ENCODE measurements around the gene PAX2.

Gene PAX2

DNA sequence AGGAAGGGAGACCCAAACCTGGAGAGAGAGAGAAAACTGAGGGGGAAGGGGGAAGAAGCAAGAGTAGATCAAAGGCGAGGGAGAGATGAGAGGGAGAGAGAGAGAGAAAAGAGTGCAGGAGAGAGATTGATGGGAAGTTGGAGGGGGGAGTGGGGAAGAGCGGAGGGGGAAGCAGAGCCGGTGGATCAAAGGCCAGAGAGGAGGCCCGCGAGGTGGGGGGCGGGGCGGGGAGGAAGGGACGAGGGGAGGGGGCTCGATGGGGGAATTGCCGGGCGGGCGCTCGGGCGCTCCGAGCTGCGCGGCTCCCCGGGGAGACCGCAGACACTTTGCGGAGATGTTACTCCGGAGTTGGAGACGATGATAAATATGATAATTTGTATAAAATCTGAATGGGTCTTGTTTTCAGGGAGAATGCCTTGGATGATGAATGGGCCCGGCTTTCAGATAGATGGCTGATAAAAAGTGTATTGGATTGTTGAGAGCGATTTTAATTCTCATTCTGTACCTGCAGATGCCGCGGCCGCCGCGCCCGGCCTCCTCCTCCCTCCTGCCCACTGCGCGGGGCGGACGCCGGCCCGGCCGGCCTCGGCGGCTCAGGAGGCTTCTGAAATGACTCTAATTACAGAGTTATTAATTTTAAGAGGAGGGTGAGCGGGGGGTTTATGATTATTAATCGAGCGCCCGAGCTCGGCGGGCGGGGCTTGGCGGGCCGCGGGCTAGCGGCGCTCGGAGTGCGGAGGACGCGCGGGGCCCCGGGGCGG, 21.4 kb upstream of the PAX2 start:
- in situ Hi-C loops (cut with HindIII; ENCODE audit: low sequenced_read_pairs): no loop called here

DNA sequence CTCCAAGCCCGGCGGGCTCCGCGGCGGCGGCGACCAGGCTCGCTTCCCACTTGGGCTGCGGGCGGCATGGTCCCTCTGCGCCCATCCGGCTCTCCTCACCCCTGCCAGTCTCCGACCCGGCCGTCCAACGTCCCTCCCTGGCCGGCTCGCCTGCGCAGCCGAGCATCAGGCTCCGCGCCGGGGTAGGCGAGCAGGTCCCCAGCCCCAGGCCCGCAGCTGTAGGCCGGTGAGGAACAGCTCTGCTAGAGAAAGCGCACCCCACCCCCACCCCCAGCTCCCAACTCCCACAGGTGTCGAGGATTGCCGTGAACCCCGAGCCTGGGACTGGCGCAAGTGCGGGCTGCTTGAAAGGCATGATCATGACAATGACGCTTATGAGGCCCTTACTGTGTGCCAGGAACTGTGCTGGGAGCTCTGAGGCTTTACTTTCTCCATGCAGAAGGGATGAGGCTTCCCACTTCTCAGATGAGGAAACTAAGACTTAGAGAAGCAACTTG, 20.8 kb upstream of the PAX2 start:
- in situ Hi-C loops (cut with HindIII; ENCODE audit: low sequenced_read_pairs): no loop called here

DNA sequence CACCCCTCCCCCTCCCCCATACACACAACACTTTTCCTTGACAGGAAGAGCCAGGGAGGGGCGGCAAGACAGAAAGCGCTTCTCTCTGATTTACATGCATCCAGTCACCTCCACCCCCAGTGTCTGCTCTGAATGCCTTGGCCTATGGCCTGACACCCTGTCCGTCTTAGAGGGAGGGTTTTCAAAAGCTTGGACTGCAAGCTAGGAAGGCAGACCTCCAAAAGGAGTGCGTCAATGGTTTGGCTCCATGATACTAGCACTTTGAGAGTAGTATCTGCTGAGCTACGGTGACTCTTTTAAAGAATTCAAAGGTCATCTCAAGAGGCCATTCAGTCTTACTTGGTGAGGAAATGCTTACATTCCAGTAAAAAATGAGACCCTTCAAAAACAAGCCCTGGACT, 20.3 kb upstream of the PAX2 start:
- in situ Hi-C loops (cut with HindIII; ENCODE audit: low sequenced_read_pairs): no loop called here

DNA sequence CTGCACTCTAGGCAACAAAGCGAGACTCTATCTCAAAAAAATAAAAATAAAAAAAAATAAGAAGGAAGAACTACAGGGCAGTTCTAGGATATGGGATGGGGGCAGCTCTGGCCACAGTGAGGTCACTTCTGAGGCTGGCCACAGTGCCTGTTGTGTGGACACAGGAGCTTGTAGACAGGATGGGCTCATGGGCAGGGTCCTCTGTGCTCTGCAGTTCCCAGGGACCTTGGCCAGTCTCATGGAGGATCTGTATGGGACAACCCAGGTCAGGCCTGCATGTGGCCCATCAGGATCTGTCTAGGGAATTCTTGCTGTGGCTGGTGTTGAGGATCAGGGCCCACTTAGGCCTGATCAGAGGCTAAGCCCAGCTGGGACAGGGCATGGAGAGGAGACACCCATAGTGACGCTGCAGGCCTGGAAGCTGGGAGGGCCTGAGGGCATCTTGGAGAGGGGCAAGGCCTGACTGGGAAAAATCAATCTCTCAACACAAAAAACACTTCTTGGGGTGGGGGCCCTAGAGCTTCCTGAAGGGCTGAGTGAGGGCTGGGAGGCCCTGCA, 19.4 kb upstream of the PAX2 start:
- in situ Hi-C loops (cut with HindIII; ENCODE audit: low sequenced_read_pairs): no loop called here

GRCh38 chr10:100727808-100728207, 17.6 kb upstream of the PAX2 start:
- in situ Hi-C loops (cut with HindIII; ENCODE audit: low sequenced_read_pairs): no loop called here

DNA sequence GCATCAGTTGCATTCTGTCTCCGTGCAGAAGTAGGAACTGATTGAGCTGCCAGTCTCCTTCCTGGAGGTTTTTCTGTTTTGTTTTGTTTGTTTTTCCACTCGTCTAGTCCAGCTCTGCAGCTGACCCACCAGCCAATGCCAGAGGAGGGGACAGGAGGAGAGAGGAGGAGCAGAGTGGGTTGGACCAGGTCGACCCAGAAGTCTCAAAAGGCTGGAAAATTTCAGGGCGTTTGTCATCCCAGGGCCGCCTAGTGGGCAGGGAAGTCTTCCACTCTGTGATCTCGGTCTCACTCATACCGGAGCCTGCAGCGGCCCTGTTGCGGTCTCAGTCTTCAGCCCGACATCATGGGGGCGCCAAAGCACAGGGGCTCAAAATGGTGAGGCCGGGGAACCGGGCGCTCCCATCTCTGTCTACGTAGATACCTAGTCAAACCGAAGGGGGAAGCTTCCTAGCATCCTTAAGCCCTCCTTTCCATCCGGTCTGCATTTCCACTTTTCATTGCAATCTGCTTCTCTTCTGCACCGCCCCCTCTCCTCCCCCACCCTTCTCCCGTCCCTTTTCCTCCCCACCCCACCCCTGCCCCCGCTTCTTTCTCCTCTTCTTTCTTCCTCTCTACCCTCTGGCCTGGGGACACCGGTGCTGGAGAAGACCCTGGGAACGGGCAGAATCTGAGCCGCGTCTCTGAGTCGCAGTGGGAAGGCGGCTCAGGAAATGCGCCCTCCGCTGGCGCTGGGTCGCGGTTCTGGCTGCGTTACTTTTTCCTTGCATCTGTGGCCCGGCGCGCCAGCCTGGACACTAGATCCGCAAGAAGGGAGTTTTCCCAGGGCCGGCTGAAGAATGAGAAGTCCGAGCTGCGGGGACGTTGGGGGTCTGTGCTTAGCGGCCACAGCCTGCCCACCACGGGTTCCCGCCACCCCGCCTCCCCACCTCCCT, 16.2 kb upstream of the PAX2 start:
- in situ Hi-C loops (cut with HindIII; ENCODE audit: low sequenced_read_pairs): no loop called here

GRCh38 chr10:100729862-100730724, 15.3 kb upstream of the PAX2 start:
- in situ Hi-C loops (cut with HindIII; ENCODE audit: low sequenced_read_pairs): no loop called here

DNA sequence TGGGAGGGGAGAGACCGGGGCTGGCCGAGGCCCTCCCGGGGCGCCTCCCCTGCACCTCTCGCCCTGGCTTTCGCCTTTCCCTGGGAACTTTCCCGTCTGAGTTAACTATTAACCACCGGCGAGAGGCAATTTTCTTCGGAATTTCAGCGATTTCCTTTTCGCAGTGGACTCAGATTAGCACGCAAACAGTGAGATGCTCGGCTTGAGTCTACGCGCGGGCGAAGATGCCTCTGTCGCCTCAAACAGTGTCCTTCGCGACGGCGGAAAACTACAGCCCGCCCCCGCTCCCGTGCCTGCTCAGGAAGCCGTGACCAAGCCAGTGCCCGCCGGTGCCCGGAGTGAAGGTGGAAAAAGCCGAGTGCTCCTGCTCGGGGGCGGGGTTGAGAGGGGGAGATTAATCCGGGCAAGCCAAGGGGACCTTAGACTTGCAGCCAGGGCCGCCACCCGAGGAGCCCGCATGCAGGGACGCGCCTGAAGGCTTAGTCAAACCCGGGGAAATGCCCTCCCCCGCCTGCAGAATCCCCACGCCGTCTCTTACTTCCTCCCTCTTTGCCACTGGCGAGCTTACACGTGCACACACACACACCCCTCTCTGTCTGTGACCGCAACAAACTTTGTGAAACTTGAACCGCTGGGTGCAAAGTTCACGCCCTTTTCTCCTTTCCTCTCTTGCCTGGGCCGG, 14.5 kb upstream of the PAX2 start:
- in situ Hi-C loops (cut with HindIII; ENCODE audit: low sequenced_read_pairs): no loop called here

DNA sequence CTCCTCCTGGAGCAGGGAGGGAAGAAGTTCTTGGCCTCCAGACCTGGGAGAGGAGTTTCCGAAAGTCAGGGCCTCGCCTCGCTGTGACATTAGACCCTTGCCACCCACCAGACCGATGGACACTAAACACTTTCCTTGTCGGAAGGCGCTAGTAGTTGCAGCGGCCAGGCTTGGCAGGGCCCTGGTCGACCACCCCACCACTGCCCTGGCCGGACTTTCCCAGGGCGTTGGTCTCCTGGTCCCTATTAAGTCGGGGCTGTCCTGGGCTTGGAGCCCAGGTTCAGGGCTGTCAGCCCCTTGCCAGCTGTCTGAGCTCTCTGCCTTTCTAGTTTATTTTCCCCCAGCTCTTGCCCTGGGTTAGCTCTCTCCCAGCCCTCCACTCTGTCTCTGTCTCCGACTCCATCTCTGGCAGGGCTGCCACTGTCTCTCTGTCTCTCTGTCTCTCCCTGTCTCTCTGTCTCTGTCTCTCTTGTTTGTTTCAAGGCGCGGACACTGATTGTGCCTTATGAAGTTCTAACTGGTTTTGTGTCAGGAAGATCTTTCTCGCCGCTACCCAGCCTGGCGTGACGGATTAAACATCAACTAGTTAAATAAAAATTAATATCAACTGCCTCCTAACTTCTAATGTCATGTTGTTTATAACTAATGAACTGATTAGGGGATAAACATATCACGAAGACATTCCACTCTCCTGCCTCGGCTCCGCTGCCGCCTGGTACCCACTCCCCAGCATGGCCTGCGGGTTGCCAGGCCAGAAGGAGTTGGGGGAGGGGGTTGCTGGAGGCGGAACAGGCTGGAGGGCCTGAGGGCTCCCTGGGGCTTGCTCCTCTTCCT, 13.8 kb upstream of the PAX2 start:
- in situ Hi-C loops (cut with HindIII; ENCODE audit: low sequenced_read_pairs): no loop called here

GRCh38 chr10:100732241-100732596, 13.2 kb upstream of the PAX2 start:
- in situ Hi-C loops (cut with HindIII; ENCODE audit: low sequenced_read_pairs): no loop called here

- in situ Hi-C loops (cut with HindIII; ENCODE audit: low sequenced_read_pairs): no loop called here
Measured at GRCh38 chr10:100733329-100733728, 12.1 kb upstream of the PAX2 start.

DNA sequence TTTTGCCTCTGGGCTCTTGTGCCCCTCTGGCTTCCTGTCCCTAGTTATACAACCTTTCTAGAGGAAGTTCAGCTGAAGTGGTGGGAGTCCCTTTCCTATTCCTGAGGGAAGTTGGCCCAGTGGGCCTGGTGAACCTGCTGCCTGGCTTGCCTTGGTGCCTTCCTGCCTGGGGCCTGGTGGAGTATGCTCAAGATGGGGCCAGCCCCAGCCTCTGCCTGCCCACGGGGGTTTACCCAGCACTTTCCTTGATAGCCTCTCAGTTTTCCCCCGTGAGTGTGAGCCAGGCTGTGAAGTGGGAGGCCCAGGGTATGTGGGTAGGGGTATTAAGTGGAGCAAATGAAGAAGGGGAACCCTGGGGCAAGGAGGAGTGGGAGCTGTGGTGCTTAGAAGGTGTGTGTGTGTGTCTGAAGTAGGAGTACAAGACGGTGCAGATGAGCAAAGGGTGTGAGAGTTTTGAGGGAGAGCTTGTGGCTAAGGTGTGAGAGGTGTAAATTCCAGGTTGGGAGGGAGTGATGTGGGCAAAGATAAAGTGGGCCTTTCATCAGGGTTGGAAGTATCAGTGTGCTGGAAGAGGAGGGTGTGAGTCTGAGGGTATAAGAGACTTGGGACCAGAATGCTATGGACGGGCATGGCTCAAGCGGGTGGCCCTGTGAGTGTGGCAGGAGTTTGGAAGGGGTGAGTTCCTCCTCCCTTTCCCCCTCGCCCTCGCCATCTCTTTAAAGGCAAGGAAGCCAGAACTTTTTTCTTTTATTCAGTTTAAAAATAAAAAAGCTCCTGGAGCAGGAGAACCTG, 10.9 kb upstream of the PAX2 start:
- in situ Hi-C loops (cut with HindIII; ENCODE audit: low sequenced_read_pairs): no loop called here

GRCh38 chr10:100735087-100735336, 10.4 kb upstream of the PAX2 start:
- in situ Hi-C loops (cut with HindIII; ENCODE audit: low sequenced_read_pairs): no loop called here

DNA sequence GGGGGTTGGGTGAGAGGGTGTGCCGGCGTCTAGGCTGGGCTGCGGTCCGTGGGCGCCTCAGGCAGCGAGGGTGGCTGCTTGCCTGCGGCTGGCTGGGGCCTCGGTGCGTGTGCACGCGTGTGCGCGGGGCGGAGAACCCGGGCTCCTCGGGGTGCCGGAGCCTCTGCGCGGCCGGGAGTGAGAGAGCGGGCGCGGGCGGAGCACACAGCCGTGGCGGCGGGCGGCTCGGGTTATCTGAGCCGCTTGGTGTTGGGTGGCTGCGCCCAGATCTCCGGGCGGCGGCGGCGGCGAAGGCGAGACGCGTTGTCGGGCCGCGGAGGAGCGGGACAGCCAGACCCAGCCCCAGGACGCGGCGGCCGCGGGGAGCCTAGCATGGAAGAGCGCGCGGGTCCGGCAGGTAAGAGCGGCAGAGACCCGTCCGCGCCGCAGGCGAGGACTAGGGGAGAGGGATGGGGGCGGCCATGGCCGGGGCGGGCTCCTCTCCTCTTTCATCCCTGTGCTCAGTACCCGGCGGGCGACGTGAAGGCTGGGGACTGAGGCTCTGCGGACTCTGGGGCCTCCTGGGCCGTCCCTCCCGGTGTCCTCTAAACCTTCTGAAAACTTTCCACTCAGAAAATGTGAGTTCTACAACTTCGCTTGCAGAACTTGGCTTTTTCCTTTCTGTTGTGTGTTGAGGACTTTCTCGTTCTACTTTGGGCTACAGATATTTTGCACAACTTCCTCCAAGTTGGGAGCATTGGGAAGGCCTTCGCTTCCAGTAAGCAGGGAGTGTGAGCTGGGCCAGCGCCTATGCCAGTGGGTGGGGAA, 9.8 kb upstream of the PAX2 start:
- in situ Hi-C loops (cut with HindIII; ENCODE audit: low sequenced_read_pairs): no loop called here

GRCh38 chr10:100736144-100736808, 9.1 kb upstream of the PAX2 start:
- in situ Hi-C loops (cut with HindIII; ENCODE audit: low sequenced_read_pairs): no loop called here

- in situ Hi-C loops (cut with HindIII; ENCODE audit: low sequenced_read_pairs): no loop called here
Measured at GRCh38 chr10:100736809-100737354, 8.5 kb upstream of the PAX2 start.

GRCh38 chr10:100737355-100738054, 7.9 kb upstream of the PAX2 start:
- in situ Hi-C loops (cut with HindIII; ENCODE audit: low sequenced_read_pairs): no loop called here

Measured in DLD1 (cell line).